M059J (cell line): ENCODE results near the gene FOXN3. TPM values are rescaled to one million over a fixed set of nuclear protein-coding genes. Genes with fewer than 3 reads are reported as not detected.

Experiments
- DNase-seq: peaks from one replicate; pipeline ENCODE4 v3.0.0-alpha.2; 2012; ENCODE audit warnings: low read depth
- total RNA-seq: library from RNA; depleted of rRNA; stranded (reverse); fragments of >200 nt; shearing (Covaris generic); gene quantifications from 2 replicates; pipeline ENCODE4 v1.2.3, GENCODE V29; 2014

The FOXN3 gene
- total RNA-seq, 1 experiment from 2014 or later, result 16.7 TPM

GRCh38 chr14:89249972-89250654 lies 166.9 kb downstream of the FOXN3 start:
- DNase-seq, result no peak

DNA sequence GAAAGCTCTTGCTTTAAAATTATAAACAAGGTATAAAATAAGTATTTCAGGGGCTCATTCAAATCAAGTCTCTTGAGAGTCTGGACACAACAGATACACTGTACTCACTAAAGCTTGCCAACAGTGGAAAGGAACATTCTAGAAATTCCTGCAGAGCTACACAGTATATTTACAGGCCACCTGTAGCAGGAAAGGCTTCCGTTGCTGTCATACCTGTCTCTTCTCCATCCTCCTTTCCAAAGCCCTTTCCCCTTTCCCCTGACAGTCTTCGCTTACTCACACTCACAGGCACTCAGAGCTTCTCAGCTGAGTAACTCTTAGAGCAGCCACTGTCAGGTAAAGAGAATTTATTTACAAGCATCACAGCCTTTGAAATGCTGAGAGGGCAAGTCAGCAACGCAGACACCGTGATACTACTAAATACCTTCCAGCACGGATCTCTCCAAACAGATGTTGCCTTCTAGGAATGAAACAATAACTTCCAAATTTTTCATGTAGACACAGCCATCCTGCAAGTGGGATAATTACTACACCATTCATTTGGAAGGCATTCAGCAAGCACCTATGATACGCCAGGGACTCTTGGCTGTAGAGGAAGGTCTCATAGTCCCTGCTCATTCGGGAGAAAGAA lies 167.9 kb downstream of the FOXN3 start:
- peak; percentile 34 for DNase-seq

- no peak for DNase-seq
These were observed 168.5 kb downstream of the FOXN3 start for GRCh38 chr14:89248411-89249064.

DNA sequence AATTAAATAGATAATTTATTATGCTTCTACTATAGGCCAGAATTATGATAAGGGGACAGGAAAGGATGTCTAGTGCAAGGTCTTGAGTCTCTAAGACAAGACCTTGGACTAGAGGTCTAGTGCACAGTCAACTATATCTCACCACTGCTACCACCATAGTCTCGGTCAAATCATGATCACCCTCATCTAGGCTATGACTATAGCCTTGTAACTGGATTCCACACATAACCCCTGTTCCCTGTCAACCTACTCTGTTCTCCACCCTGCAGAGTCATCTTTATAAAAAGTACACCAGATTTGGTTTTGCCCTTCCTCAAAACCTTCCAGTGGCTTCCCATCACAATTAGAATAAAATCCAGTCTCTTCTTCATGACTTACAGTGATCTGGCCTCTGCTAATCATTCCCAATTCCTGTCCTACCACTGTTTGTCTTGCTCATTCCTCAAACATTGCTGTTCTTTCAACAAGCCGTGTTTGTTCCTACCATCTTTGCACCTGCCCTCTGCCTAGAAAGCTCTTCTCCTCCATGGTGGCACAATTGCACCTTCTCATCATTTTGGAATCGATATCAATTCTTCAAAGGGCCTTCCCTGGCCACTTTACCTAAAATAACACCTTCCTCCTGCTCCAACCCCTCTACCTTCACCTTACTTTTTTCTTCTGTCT lies 169.4 kb downstream of the FOXN3 start:
- DNase-seq, result no peak

DNA sequence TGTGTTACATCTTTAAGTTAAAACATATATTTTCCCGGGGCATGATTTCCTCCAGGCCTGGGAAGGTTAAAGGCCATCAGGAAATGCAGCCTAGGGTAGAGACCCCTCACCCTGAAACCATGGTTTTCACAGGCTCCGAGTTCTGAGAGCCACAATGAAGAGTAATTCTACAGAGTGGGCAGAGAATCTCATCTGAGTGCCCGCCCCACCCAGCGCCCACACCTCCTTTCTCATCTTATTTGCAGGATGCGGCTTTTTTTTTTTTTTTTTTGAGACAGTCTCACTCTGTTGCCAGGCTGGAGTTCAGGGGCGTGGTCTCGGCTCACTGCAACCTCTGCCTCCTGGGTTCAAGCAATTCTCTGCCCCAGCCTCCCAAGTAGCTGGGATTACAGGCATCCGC lies 170.7 kb downstream of the FOXN3 start:
- no peak for DNase-seq

GRCh38 chr14:89245802-89246201 lies 171.2 kb downstream of the FOXN3 start:
- no peak for DNase-seq

- no peak for DNase-seq
These were observed 172.3 kb downstream of the FOXN3 start for GRCh38 chr14:89244720-89245119.

- DNase-seq, result no peak
These were observed 173.3 kb downstream of the FOXN3 start for GRCh38 chr14:89243741-89244140.

- DNase-seq, result no peak
These were observed 173.7 kb downstream of the FOXN3 start for GRCh38 chr14:89243286-89243685.

DNA sequence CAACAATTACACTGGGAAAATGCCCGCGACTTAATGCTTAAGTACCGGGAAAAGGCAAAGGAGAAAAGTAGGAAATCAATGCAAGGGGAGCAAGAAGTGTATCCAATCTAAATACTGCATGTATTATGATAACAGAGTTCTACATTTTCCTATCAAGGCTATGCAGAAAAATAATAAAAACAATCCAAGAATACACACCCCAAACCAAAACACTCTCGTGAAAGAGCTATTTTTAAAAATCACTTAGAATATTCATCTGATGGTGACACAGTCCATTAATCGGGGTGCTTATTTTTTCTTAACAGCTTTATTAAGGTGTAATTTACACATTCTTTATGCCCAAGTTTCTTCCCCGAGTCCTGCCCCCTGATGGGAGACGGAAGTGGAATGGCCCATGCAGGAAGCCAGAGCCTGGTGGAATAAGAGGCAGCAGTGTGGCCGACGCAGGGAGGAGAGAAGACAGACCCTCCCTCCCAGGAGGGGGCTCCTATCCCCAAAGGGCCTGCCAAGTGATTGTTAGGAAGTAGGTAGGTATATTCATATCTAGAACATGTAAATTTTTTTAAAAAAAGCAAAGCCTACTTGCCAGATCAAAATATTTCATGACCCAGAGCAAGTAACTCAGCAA lies 174.3 kb downstream of the FOXN3 start:
- no peak for DNase-seq

GRCh38 chr14:89241934-89242651 lies 174.9 kb downstream of the FOXN3 start:
- no peak for DNase-seq

DNA sequence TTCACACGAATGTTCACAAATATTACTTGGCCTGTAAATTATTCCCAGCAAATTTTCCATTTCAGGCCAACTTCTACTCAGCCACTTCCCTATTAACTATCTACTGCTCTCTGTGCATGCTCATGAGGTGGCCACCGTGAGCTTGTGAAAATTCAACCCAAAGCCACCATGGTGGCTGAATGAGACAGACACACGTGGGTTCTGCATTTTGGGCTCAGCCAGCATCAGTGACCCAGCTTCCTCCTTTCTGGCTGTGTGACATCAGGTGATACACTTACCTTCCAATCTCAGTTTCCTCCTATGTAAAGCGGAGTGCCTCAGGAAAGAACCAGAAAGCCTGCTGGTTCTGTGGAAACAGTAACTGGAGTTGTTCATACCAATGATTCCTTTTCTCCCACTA lies 175.8 kb downstream of the FOXN3 start:
- DNase-seq, result no peak

DNA sequence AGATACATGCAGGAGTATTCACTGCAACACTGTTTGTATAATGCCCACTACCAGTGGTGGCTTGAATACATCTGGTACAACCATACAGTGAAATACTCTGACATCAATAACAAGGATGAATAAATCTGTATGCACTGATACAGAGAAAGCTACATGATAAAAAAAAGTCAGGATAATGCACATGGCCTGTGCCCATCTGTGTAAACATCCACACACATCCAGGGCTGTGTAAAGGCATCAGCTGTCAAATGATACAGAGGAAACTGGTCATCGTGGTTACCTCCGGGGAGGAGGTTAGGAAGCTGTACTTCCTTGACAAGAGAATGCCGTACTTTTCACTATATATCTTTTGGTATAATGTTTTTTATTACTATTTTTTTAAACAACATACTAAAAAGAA lies 176.6 kb downstream of the FOXN3 start:
- DNase-seq, result peak; percentile 34

DNA sequence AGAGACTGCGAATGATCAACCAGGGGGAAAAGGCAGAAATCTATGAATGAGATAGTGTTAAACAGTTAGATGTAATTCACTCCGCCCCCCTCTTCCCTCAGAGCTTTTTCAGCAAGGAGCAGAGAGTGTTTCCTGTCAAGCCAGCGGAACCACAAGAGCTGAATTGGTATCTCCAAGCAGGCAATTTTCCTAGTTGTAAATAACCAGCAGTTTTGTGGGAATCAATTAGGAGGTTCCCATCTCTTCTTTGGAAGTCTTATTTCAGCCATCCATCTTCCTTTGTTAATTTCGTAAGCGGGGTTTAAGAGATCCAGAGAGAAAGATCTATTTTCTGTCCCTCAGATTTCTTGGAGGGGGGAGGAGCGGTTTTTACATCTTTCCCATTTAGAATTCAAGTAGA lies 178.0 kb downstream of the FOXN3 start:
- DNase-seq, result no peak

DNA sequence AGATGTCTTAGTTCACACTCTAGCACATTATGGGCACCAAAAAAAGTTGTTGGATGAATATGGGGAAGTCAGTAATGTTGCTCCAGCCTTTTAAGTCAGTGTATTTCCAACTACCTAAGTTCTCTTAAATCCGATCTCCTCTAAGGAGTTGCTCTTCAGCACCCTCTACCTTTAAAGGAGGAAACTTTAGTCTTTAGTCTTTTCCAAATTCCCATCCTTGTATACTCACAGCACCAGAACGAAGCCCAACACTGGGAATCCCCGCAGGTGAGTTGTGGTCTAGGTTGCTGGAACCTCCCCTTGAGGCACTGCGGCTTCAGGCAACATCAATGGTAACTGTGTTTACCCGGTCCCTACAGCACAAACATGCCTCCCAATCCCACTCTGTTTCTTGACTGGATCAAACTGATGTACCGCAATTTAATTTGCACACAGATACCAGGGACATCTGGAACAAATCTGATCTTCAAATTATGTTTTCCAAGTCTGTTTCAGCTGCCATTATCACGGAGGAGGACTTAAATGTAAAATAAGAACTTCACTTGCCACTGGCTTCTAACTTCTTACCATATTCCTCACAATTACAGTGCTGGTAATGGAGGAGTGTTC lies 179.0 kb downstream of the FOXN3 start:
- DNase-seq, result peak; percentile 5

GRCh38 chr14:89236851-89237250 lies 180.2 kb downstream of the FOXN3 start:
- no peak for DNase-seq

GRCh38 chr14:89233184-89233583 lies 183.8 kb downstream of the FOXN3 start:
- DNase-seq, result no peak

- DNase-seq, result no peak
These were observed 184.6 kb downstream of the FOXN3 start for GRCh38 chr14:89232265-89233070.

DNA sequence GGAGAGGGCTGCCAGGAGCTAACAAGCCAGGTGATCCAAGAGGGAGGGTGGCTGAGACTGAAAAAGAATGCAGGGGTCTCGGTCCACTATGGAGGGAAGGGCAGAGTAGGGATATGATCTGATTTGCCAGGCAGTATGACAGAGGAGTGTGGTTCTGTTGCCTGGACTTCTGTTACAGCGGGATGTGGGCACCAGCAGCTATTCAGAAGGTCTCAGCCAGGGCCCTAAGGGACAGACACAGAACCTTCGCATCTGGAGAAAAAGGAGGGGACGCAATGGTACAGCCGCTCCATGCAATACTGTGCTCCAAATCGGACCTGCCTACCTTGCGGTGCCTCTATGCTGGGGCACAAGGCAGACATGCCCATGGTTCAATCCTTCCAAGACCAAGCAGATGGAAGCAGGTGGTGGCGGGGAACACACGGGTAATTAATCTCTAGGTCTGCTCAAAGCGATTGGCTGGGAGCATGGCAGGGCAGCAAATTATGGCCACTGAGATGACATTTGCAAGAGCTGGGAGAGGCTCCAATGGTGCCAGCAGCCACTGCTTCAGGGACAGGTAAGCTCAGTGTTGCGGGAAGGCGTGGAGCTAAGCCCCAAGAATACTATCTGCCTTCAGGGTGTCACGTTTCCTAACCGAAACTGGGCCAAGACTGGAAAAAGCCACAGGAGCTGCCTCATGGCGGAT lies 185.5 kb downstream of the FOXN3 start:
- no peak for DNase-seq
